Measurements from ENCODE around the gene MAB21L2. TPM values are rescaled to one million over a fixed set of nuclear protein-coding genes. Genes with fewer than 3 reads are reported as not detected.

The MAB21L2 gene
- total RNA-seq, 1 experiment from 2014 or later = not detected

DNA sequence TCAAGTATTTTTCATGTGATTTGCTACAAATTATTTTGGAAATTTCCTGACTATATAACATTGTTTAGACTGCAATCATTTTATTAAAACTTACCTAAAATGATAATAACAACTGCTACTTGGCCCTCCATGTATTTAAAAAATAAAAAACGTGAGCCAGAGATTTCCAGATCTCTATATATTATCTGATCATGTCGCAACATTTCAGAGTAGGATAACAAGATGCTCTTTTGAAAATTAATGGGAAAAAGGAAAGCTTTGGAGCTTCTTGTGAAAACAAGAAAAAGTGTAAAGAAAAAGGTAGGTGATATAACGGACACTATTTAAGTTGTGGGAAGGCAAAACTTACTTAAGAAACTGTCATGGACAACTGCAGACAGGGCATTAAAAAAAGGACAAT lies 14.9 kb upstream of the MAB21L2 start:
- TF ChIP-seq, protein P1, sequence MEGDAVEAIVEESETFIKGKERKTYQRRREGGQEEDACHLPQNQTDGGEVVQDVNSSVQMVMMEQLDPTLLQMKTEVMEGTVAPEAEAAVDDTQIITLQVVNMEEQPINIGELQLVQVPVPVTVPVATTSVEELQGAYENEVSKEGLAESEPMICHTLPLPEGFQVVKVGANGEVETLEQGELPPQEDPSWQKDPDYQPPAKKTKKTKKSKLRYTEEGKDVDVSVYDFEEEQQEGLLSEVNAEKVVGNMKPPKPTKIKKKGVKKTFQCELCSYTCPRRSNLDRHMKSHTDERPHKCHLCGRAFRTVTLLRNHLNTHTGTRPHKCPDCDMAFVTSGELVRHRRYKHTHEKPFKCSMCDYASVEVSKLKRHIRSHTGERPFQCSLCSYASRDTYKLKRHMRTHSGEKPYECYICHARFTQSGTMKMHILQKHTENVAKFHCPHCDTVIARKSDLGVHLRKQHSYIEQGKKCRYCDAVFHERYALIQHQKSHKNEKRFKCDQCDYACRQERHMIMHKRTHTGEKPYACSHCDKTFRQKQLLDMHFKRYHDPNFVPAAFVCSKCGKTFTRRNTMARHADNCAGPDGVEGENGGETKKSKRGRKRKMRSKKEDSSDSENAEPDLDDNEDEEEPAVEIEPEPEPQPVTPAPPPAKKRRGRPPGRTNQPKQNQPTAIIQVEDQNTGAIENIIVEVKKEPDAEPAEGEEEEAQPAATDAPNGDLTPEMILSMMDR (conservative IDR thresholded peaks at IDR 0.05) = no peak

More for the DNA sequence above, 14.9 kb upstream of the MAB21L2 start:
- no peak overlapping the region for H2BK20ac ChIP-seq (ENCODE audit: low read depth, low read length, poor library complexity, severe bottlenecking)
- no peak overlapping the region for H4K5ac ChIP-seq (ENCODE audit: insufficient read length, low read depth, low read length)
- no peak overlapping the region for H3K14ac ChIP-seq (ENCODE audit: insufficient read depth, low read length)
- H4K91ac ChIP-seq (ENCODE audit: insufficient read length, low read depth, low read length) = no peak overlapping the region
- H3K4ac ChIP-seq (ENCODE audit: low read depth, low read length) = no peak overlapping the region
- H3K4me2 ChIP-seq (ENCODE audit: insufficient read depth, insufficient read length, low read length) = no peak overlapping the region
- H2AFZ ChIP-seq (ENCODE audit: low read length) = no peak overlapping the region
- no peaks in the 10 kb centered on the region for H3K27me3 ChIP-seq (ENCODE audit: insufficient read depth, low read length)
- no peak overlapping the region for H3K27ac Mint-ChIP-seq
- no CpG with 5 or more reads among the region's 3 CpGs for WGBS (ENCODE audit: extremely low coverage, insufficient read length, low lambda C conversion rate)
- H3K9ac ChIP-seq (ENCODE audit: extremely low read depth, insufficient read length, low read length) = no peak overlapping the region
- H2BK12ac ChIP-seq (ENCODE audit: insufficient read length, low read depth, low read length) = no peak overlapping the region
- H4K8ac ChIP-seq (replicated peaks; ENCODE audit: insufficient read length, low read depth, low read length) = no peak overlapping the region
- no peaks in the 10 kb centered on the region for H3K4me1 ChIP-seq (ENCODE audit: insufficient read depth, low read length)
- no peaks in the 10 kb centered on the region for H3K4me1 Mint-ChIP-seq
- H3K79me2 ChIP-seq (ENCODE audit: insufficient read depth, low read length) = no peaks in the 10 kb centered on the region
- no peak overlapping the region for H2AK5ac ChIP-seq (ENCODE audit: insufficient read length, low read length)
- H3K27me3 Mint-ChIP-seq (ENCODE audit: low read depth) = no peaks in the 10 kb centered on the region
- no peak overlapping the region for H3K27ac ChIP-seq (ENCODE audit: insufficient read length, low read depth, low read length)
- H3K23me2 ChIP-seq (ENCODE audit: insufficient read length, low read depth, low read length, poor library complexity, severe bottlenecking) = no peaks in the 10 kb centered on the region
- no peaks in the 10 kb centered on the region for H4K20me1 ChIP-seq (ENCODE audit: control insufficient read depth, insufficient read depth, insufficient read length)
- H3K9me3 Mint-ChIP-seq = peaks cover 3 to 7% of the 10 kb centered on the region in 2 experiments; a peak in 1 of 5 replicates
- no peak overlapping the region for H3T11ph ChIP-seq (ENCODE audit: low read length)
- no peak overlapping the region for H2BK15ac ChIP-seq (ENCODE audit: low read depth, low read length)
- no peak overlapping the region for H3K56ac ChIP-seq (ENCODE audit: insufficient read length, low read depth, low read length)
- H2BK120ac ChIP-seq (ENCODE audit: low read depth, low read length, poor library complexity, severe bottlenecking) = no peak overlapping the region
- H2BK5ac ChIP-seq (ENCODE audit: insufficient read length, low read length) = no peak overlapping the region
- H3K79me1 ChIP-seq (ENCODE audit: insufficient read depth, low read depth, low read length, poor library complexity, severe bottlenecking) = no peaks in the 10 kb centered on the region
- H3K23ac ChIP-seq (ENCODE audit: insufficient read length, low read depth, low read length) = no peak overlapping the region
- no peaks in the 10 kb centered on the region for H3K9me3 ChIP-seq (ENCODE audit: control insufficient read depth, low read depth, low read length)
- no peak for DNase-seq
- no peak overlapping the region for H3K4me3 Mint-ChIP-seq
- H3K18ac ChIP-seq (ENCODE audit: insufficient read length, low read depth, low read length) = no peak overlapping the region
- H3K36me3 Mint-ChIP-seq (ENCODE audit: insufficient read depth in 1 of 3, low read depth in 3 of 3) = peaks cover 7 to 9% (median 8%) of the 10 kb centered on the region in 3 experiments; a peak in 6 of 7 replicates

Data from H9 (cell line).